DND-41 (cell line): Measurements from ENCODE around the gene TEDC2.

Source experiments
- ATAC-seq: fragments of 200-7000 bp; cut with Tn5 transposase; 3 replicates; pipeline ENCODE4 v1.9.1; 2021; ENCODE audit warnings: low read depth; ENCODE audit not compliant: insufficient read depth
- DNase-seq: peaks from one replicate; pipeline ENCODE4 v3.0.0-alpha.2; 2020
- H2AFZ ChIP-seq: 2 replicates; pipeline ENCODE4 v1.6.0; 2012; ENCODE audit warnings: low read depth, low read length
- H3K27ac ChIP-seq: 2 replicates; pipeline ENCODE4 v1.5.1; 2012; ENCODE audit warnings: low read length, inconsistent platforms
- H3K27me3 ChIP-seq: fragments of 200-600 bp; sonication (generic); 2 replicates; pipeline ENCODE4 v1.6.0; 2012; ENCODE audit warnings: low read length, mild to moderate bottlenecking, inconsistent platforms; ENCODE audit not compliant: insufficient read depth, poor library complexity
- H3K36me3 ChIP-seq: 2 replicates; pipeline ENCODE4 v1.5.1; 2012; ENCODE audit warnings: low read length, inconsistent platforms; ENCODE audit not compliant: insufficient read depth
- H3K4me1 ChIP-seq: 2 replicates; pipeline ENCODE4 v1.5.1; 2012; ENCODE audit warnings: mild to moderate bottlenecking, low read length; ENCODE audit not compliant: insufficient read depth
- H3K4me2 ChIP-seq: 2 replicates; pipeline ENCODE4 v1.6.0; 2012; ENCODE audit warnings: mild to moderate bottlenecking, moderate library complexity, low read length, inconsistent platforms; ENCODE audit not compliant: insufficient read depth
- H3K4me3 ChIP-seq, 2 experiments: fragments of 200-600 bp in 1 of 2; shearing (Covaris generic) in 1 of 2; 2 replicates each; pipeline ENCODE4 v1.5.1; 2012 to 2016; ENCODE audit warnings: inconsistent platforms in 2 of 2, low read length in 2 of 2, mild to moderate bottlenecking in 2 of 2, low read depth in 1 of 2, moderate library complexity in 1 of 2
- H3K79me2 ChIP-seq: 2 replicates; pipeline ENCODE4 v1.6.0; 2012; ENCODE audit warnings: low read length, inconsistent platforms; ENCODE audit not compliant: insufficient read depth
- H3K9ac ChIP-seq: 2 replicates; pipeline ENCODE4 v1.6.0; 2012; ENCODE audit warnings: low read depth, mild to moderate bottlenecking, inconsistent platforms, low read length, moderate library complexity
- H3K9me3 ChIP-seq: 2 replicates; pipeline ENCODE4 v1.5.1; 2012; ENCODE audit warnings: low read length, moderate library complexity, mild to moderate bottlenecking, inconsistent platforms; ENCODE audit not compliant: insufficient read depth, severe bottlenecking
- H4K20me1 ChIP-seq: 2 replicates; pipeline ENCODE4 v1.6.0; 2012; ENCODE audit warnings: low read length; ENCODE audit not compliant: insufficient read depth
- EZH2 ChIP-seq: IDR thresholded peaks from 3 replicates; pipeline ENCODE4 v1.6.1; 2012; ENCODE audit warnings: borderline replicate concordance, low read depth, mild to moderate bottlenecking, moderate library complexity, low read length, inconsistent platforms; ENCODE audit not compliant: severe bottlenecking
- TF ChIP-seq, protein P1 (sequence below): IDR thresholded peaks from 2 replicates; pipeline ENCODE4 v1.5.1; 2012; ENCODE audit warnings: borderline replicate concordance, low read length, moderate library complexity, mild to moderate bottlenecking; ENCODE audit not compliant: poor library complexity, severe bottlenecking; ENCODE audit errors: extremely low read depth

Gene TEDC2

DNA sequence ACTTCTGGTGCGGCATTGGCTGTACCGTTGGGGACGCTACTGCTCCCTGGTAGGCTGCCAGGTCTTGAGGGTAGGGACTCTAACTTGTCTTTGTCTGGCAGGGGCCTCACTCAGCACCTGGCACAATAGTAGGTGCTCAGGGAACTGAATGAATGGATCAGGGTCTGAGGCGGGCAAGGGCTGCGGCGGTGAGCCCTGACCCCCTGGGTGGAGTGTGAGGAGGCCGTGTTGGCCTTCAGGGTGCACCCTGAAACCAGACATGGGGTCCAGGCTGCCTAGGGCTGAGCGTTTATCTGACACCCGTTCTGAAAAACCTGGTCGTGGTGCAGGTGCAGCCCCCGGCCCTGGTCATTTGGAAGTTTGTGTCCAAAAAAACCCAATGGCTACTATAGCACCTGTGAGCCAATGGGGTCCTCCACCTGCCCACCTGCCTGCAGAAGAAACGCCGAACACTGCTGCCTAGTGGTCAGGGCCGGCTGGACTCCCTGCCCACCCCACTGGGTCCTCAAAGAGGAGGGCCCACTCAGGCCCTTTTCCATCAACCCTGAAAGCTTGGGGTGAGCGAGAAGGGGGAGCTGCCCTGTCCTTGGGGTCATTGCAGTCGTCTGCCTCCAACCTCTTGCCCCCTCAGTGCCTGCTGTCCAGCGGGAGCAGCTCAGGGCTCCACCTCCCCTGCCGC, 49.0 kb downstream of the TEDC2 start:
- DNase-seq = no peak
- Histone ChIP-seq H3K27ac (no peak overlapping the region), H3K4me1 (peaks cover 10% of the 10 kb centered on the region), H3K9ac (no peak overlapping the region), H3K4me2 (no peak overlapping the region), H4K20me1 (no peaks in the 10 kb centered on the region), H3K36me3 (no peaks in the 10 kb centered on the region; the same call in 1 of the 2 replicates), H3K4me3 (no peak overlapping the region), H2AFZ (no peak overlapping the region), H3K79me2 (peaks cover under 1% of the 10 kb centered on the region), H3K9me3 (no peaks in the 10 kb centered on the region), H3K27me3 (no peaks in the 10 kb centered on the region)
- no peak for TF ChIP-seq EZH2
- TF ChIP-seq, protein P1, sequence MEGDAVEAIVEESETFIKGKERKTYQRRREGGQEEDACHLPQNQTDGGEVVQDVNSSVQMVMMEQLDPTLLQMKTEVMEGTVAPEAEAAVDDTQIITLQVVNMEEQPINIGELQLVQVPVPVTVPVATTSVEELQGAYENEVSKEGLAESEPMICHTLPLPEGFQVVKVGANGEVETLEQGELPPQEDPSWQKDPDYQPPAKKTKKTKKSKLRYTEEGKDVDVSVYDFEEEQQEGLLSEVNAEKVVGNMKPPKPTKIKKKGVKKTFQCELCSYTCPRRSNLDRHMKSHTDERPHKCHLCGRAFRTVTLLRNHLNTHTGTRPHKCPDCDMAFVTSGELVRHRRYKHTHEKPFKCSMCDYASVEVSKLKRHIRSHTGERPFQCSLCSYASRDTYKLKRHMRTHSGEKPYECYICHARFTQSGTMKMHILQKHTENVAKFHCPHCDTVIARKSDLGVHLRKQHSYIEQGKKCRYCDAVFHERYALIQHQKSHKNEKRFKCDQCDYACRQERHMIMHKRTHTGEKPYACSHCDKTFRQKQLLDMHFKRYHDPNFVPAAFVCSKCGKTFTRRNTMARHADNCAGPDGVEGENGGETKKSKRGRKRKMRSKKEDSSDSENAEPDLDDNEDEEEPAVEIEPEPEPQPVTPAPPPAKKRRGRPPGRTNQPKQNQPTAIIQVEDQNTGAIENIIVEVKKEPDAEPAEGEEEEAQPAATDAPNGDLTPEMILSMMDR = no peak
- ATAC-seq = no peak

GRCh38 chr16:2511128-2511800, 51.4 kb downstream of the TEDC2 start:
- no peak for TF ChIP-seq EZH2
- TF ChIP-seq, protein P1 = no peak
- H2AFZ ChIP-seq = no peak overlapping the region
- no peak overlapping the region for H3K9ac ChIP-seq
- DNase-seq (no peak), ATAC-seq (no peak)
- H3K27me3 ChIP-seq = no peaks in the 10 kb centered on the region
- peaks cover 19% of the 10 kb centered on the region for H4K20me1 ChIP-seq
- H3K36me3 ChIP-seq = peaks cover 7% of the 10 kb centered on the region
- H3K4me3 ChIP-seq = no peak overlapping the region
- peaks cover 25% of the 10 kb centered on the region for H3K79me2 ChIP-seq
- H3K27ac ChIP-seq = no peak overlapping the region
- H3K4me2 ChIP-seq = no peak overlapping the region
- no peaks in the 10 kb centered on the region for H3K9me3 ChIP-seq
- H3K4me1 ChIP-seq = peaks cover 26% of the 10 kb centered on the region

GRCh38 chr16:2511996-2512734, 52.3 kb downstream of the TEDC2 start:
- peaks cover 34% of the 10 kb centered on the region for H3K79me2 ChIP-seq
- ATAC-seq = no peak
- H3K9ac ChIP-seq = peak overlapping the region; percentile 2; the same call in 1 of the 2 replicates
- peaks cover 28% of the 10 kb centered on the region for H4K20me1 ChIP-seq
- H2AFZ ChIP-seq = no peak overlapping the region
- H3K4me3 ChIP-seq = no peak overlapping the region
- peak overlapping the region; percentile 80; the same call in 1 of the 2 replicates for H3K4me2 ChIP-seq
- H3K27me3 ChIP-seq = no peaks in the 10 kb centered on the region
- no peak overlapping the region for H3K27ac ChIP-seq
- H3K4me1 ChIP-seq = peaks cover 35% of the 10 kb centered on the region
- TF ChIP-seq, protein P1 = no peak
- TF ChIP-seq EZH2 = no peak
- H3K9me3 ChIP-seq = no peaks in the 10 kb centered on the region
- no peak for DNase-seq
- peaks cover 13% of the 10 kb centered on the region for H3K36me3 ChIP-seq
